GM18873 (cell line): ENCODE data around the gene APRT.
"Not testable (repeated sequence)": the region's sequence is repeated elsewhere in the genome, so short reads cannot be mapped to it uniquely, and the experiment has no call there.

Source experiments
- ATAC-seq: cut with Tn5 transposase; IDR thresholded peaks from one replicate; pipeline ENCODE4 v1.9.1; 2021; ENCODE audit warnings: mild to moderate bottlenecking, moderate library complexity, moderate number of reproducible peaks; ENCODE audit not compliant: unreplicated experiment, low FRiP score

The APRT gene

GRCh38 chr16:88790312-88791211 is 21.2 kb downstream of the APRT start:
- no peak for ATAC-seq

- ATAC-seq, result no peak
These were observed 22.1 kb downstream of the APRT start for GRCh38 chr16:88789594-88789993.

- not testable (repeated sequence) for ATAC-seq
These were observed 23.0 kb downstream of the APRT start for GRCh38 chr16:88788749-88789148.

GRCh38 chr16:88787579-88788314 is 24.0 kb downstream of the APRT start:
- ATAC-seq, result no peak

- ATAC-seq, result no peak
These were observed 26.4 kb downstream of the APRT start, which contains the start of gene PIEZO1 for GRCh38 chr16:88785106-88785924. Gene PIEZO1, minus strand, starts transcription at chr16:88785220. Its CDS starts 256 bp downstream, at chr16:88784964.

- no peak for ATAC-seq
These were observed 26.9 kb downstream of the APRT start for GRCh38 chr16:88784856-88785105.

GRCh38 chr16:88784074-88784855 is 27.5 kb downstream of the APRT start:
- no peak for ATAC-seq

- no peak for ATAC-seq
These were observed 28.2 kb downstream of the APRT start for GRCh38 chr16:88783391-88784073.

- no peak for ATAC-seq
These were observed 29.0 kb downstream of the APRT start for GRCh38 chr16:88782454-88783390.

GRCh38 chr16:88781140-88782077 is 30.3 kb downstream of the APRT start:
- ATAC-seq, result no peak

- no peak for ATAC-seq
These were observed 31.3 kb downstream of the APRT start for GRCh38 chr16:88780142-88781062.

- no peak for ATAC-seq
These were observed 32.2 kb downstream of the APRT start for GRCh38 chr16:88779406-88780141.

GRCh38 chr16:88778541-88779065 is 33.1 kb downstream of the APRT start:
- no peak for ATAC-seq

- no peak for ATAC-seq
These were observed 33.5 kb downstream of the APRT start for GRCh38 chr16:88778271-88778525.

GRCh38 chr16:88777471-88778270 is 34.1 kb downstream of the APRT start:
- ATAC-seq, result no peak
